ENCODE data around the gene PRAMEF12.

- TF ChIP-seq CTCF (IDR thresholded peaks at IDR 0.05) (no peak), POLR2A (IDR thresholded peaks at IDR 0.05) (no peak)
These were observed 10.8 kb upstream of the PRAMEF12 start for GRCh38 chr1:12762766-12763165.

Measured in esophagus squamous epithelium (tissue), 4 donors.